Skeletal muscle satellite cell (primary cell): Measurements from ENCODE around the gene ISYNA1.
"Not testable (repeated sequence)": the region's sequence is repeated elsewhere in the genome, so short reads cannot be mapped to it uniquely, and the experiment has no call there.

Source experiments
- H3K27me3 ChIP-seq: 2 replicates; pipeline ENCODE4 v1.7.0; 2013; ENCODE audit warnings: low read length; ENCODE audit not compliant: control insufficient read depth, insufficient read depth
- H3K36me3 ChIP-seq: 2 replicates; pipeline ENCODE4 v1.7.0; 2013; ENCODE audit warnings: mild to moderate bottlenecking, control low read depth, low read length; ENCODE audit not compliant: insufficient read depth
- H3K4me1 ChIP-seq: 2 replicates; pipeline ENCODE4 v1.7.0; 2013; ENCODE audit warnings: low read length; ENCODE audit not compliant: control insufficient read depth, insufficient read depth
- H3K4me2 ChIP-seq: 2 replicates; pipeline ENCODE4 v1.7.0; 2013; ENCODE audit warnings: mild to moderate bottlenecking, low read length
- H3K4me3 ChIP-seq: 2 replicates; pipeline ENCODE4 v1.7.0; 2013; ENCODE audit warnings: low read length
- H3K9ac ChIP-seq: 2 replicates; pipeline ENCODE4 v1.7.0; 2013; ENCODE audit warnings: mild to moderate bottlenecking, low read depth, low read length, moderate library complexity
- H3K9me3 ChIP-seq: replicated peaks from 2 replicates; pipeline ENCODE4 v1.7.0; 2013; ENCODE audit warnings: mild to moderate bottlenecking, control low read depth, low read length

ISYNA1 gene

DNA sequence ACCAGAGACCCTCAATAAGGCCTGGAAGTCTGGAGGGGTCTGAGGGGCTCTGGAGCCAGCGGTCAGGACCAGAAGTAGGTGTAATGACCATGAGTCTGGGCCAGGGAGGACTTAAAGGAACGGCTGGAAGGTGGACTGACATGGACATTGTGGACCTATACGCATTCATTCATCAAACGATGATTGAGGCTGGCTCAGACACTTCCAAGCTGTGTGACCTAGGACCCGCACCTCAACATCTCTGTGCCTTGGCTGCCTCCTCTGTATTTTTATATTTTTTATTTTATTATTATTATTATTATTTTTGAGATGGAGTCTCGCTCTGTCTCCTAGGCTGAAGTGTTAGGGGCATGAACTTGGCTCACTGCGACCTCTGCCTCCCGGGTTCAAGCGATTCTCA, 31.2 kb downstream of the ISYNA1 start:
- Histone ChIP-seq H3K9me3 (no peaks in the 10 kb centered on the region), H3K4me3 (no peak overlapping the region), H3K4me2 (no peak overlapping the region), H3K9ac (no peak overlapping the region), H3K27me3 (no peaks in the 10 kb centered on the region), H3K4me1 (peaks cover 3% of the 10 kb centered on the region), H3K36me3 (no peaks in the 10 kb centered on the region)

DNA sequence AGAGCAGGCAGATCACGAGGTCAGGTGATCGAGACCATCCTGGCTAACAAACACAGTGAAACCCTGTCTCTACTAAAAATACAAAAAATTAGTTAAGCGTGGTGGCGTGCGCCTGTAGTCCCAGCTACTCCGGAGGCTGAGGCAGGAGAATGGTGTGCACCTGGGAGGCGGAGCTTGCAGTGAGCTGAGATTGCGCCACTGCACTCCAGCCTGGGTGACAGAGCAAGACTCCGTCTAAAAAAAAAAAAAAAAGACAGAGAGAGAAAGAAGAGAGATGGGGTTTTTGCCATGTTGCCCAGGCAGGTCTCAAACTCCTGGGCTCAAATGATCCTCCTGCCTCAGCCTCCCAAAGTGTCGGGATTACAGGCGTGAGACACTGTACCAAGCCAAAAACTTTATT, 32.2 kb downstream of the ISYNA1 start:
- not testable (repeated sequence) for H3K36me3 ChIP-seq, H3K9ac ChIP-seq, H3K4me3 ChIP-seq, H3K4me1 ChIP-seq, H3K4me2 ChIP-seq, H3K27me3 ChIP-seq, H3K9me3 ChIP-seq

DNA sequence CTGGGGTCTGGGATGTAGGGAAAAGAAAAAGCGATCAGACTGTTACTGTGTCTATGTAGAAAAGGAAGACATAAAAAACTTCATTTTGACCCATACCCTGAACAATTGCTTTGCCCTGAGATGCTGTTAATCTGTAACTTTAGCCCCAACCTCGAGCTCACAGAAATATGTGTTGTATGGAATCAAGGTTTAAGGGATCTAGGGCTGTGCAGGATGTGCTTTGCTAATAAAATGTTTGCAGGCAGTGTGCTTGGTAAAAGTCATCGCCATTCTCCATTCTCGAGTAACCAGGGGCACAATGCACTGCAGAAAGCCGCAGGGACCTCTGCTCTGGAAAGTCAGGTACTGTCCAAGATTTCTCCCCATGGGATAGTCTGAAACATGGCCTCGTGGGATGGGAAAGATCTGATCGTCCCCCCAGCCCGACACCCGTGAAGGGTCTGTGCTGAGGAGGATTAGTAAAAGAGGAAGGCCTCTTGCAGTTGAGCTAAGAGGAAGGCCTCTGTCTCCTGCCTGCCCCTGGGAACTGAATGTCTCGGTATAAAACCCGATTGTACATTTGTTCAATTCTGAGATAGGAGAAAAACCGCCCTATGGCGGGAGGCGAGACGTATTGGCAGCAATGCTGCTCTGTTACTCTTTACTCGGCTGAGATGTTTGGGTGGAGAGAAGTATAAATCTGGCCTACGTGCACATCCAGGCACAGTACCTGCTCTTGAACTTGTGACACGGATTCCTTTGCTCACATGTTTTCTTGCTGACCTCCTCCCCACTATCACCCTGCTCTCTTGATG, 35.3 kb downstream of the ISYNA1 start:
- H3K4me1 ChIP-seq, H3K4me3 ChIP-seq, H3K27me3 ChIP-seq, H3K9me3 ChIP-seq, H3K9ac ChIP-seq, H3K36me3 ChIP-seq, H3K4me2 ChIP-seq: not testable (repeated sequence)

DNA sequence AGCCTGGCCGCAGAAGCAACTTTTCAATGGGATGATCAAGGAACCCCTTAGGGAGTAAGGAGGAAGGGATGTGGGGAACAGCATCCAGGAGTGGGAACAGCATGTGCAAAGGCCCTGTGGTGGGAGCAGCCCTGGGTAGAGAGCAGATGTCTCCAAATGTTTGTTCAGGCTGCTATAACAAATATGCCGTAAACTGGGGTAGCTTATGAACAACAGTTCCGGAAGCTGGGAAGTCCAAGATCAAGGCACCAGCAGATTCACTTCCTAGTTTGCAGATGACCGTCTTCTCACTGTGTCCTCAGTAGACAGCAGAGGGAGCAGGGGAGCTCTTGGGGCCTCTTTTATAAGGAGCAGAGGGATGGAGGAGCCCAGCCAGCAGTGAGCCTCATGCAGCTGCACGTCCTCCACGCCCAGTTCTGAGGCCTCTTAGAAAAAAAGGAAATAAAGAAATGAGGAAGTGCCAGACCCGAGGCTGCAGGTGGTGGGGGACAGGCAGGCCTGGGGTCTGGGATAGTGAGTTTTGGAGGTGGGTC, 36.3 kb downstream of the ISYNA1 start:
- no peak overlapping the region for H3K9ac ChIP-seq
- no peak overlapping the region for H3K4me2 ChIP-seq
- H3K36me3 ChIP-seq = no peaks in the 10 kb centered on the region
- H3K9me3 ChIP-seq = no peaks in the 10 kb centered on the region
- peaks cover 6% of the 10 kb centered on the region for H3K27me3 ChIP-seq
- H3K4me3 ChIP-seq = no peak overlapping the region
- H3K4me1 ChIP-seq = peaks cover 8% of the 10 kb centered on the region

DNA sequence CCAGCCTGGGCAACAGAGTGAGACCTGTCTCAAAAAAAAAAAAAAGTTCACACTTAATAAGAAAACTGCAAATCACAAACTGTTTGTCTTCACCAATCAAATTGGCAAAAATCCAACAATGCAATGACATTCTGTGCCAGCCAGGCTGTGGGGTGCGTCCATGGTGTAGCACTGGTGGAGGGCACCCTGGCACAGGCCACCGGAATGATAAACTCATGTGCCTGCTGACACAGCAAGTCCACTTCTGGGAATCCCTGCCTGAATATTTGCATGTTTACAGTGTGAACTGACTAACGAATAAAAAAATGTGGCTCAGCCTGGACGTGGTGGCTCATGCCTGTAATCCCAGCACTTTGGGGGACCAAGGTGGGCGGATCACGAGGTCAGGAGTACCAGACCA, 38.9 kb downstream of the ISYNA1 start:
- H3K4me3 ChIP-seq = no peak overlapping the region
- no peak overlapping the region for H3K4me2 ChIP-seq
- peaks cover 13% of the 10 kb centered on the region for H3K27me3 ChIP-seq
- no peak overlapping the region for H3K9ac ChIP-seq
- H3K4me1 ChIP-seq = peaks cover 13% of the 10 kb centered on the region
- H3K9me3 ChIP-seq = no peaks in the 10 kb centered on the region
- H3K36me3 ChIP-seq = no peaks in the 10 kb centered on the region

DNA sequence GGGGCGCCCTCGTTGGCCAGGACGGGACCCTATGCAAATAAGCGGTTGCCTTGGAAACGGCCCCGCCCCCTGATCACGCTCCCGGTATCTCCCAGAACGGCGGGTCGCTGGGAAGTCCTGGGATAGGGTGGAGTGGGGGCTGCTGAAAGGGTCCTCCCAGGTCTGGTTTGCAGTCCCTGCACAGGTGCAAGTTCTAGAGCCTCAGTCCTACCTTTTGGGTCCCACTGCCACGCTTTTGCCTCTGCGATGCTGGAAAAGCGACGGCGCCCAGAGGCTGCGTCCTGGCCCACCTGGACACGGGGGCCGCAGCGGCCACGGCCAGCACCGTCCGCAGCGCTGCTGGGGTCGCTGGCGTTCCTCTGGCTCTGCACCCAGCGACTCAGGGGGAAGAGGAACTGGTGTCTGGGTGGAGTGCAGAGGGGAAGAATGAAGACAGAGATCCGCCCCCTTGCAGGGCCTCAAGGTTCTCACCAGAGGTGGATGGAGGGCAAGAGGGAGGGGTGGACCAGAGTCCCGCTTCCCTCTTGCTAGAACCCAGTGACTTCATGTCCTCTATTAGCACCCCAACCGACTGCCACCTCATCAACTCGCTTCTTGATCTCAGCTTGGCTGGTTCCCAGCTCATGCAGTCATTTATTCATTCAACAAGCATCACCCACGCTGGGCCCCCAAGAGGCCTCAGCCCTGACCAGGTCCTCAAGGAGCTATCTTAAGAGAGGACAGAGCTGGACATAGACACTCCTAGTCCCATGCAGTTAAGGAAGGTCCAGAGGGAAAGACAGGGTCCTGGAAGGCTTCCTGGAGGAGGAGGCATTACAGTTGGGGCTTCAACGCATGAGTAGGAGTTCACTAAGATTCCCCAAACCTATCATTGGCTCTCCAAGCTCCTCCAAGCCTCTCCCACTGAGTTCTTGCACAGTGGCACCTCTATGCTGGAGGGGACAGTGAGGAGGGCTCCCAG, 40.4 kb downstream of the ISYNA1 start, which contains the start of gene LRRC25:
TSS of gene LRRC25 (minus strand) at position 381 of the 961 bp plus-strand sequence. CDS start 659 bp downstream, outside the sequence.
- no peak within 1 kb of the TSS for H3K4me2 ChIP-seq
- H3K9me3 ChIP-seq = no peaks in the 10 kb centered on the region
- peaks cover 13% of the 10 kb centered on the region for H3K27me3 ChIP-seq
- H3K4me1 ChIP-seq = peaks cover 13% of the 10 kb centered on the region
- H3K9ac ChIP-seq = no peak within 1 kb of the TSS
- no peaks in the 10 kb centered on the region for H3K36me3 ChIP-seq
- H3K4me3 ChIP-seq = no peak within 1 kb of the TSS

GRCh38 chr19:18396471-18397241, 41.3 kb downstream of the ISYNA1 start:
- Histone ChIP-seq H3K27me3 (peaks cover 13% of the 10 kb centered on the region), H3K4me3 (no peak overlapping the region), H3K4me1 (peaks cover 13% of the 10 kb centered on the region), H3K9me3 (no peaks in the 10 kb centered on the region), H3K9ac (no peak overlapping the region), H3K36me3 (no peaks in the 10 kb centered on the region), H3K4me2 (no peak overlapping the region)

GRCh38 chr19:18393836-18394235, 44.1 kb downstream of the ISYNA1 start:
- Histone ChIP-seq H3K9ac (no peak overlapping the region), H3K27me3 (peaks cover 13% of the 10 kb centered on the region), H3K9me3 (no peaks in the 10 kb centered on the region), H3K4me1 (peaks cover 10% of the 10 kb centered on the region), H3K36me3 (peaks cover 12% of the 10 kb centered on the region), H3K4me3 (no peak overlapping the region), H3K4me2 (no peak overlapping the region)

GRCh38 chr19:18392926-18393325, 45.0 kb downstream of the ISYNA1 start:
- no peak overlapping the region for H3K4me2 ChIP-seq
- H3K9ac ChIP-seq = no peak overlapping the region
- H3K9me3 ChIP-seq = no peaks in the 10 kb centered on the region
- H3K4me1 ChIP-seq = peaks cover 16% of the 10 kb centered on the region
- H3K27me3 ChIP-seq = peaks cover 13% of the 10 kb centered on the region
- peaks cover 16% of the 10 kb centered on the region for H3K36me3 ChIP-seq
- no peak overlapping the region for H3K4me3 ChIP-seq

DNA sequence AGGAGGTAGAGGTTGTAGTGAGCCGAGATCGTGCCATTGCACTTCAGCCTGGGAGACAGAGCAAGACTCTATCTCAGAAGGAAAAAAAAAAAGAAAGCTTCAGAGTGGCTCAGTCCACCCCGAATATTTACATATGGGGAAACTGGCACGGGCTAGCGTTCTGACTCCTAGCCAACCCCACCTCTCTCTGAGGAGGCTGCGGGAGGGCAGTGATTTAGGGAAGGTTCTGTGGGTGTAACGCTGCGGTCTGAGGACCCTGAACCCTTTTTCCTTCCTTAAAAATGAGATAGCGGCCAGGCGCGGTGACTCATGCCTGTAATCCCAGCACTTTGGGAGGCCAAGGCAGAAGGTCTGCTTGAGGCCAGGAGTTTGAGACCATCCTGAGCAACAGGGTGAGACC, 45.5 kb downstream of the ISYNA1 start:
- peaks cover 20% of the 10 kb centered on the region for H3K4me1 ChIP-seq
- peaks cover 16% of the 10 kb centered on the region for H3K36me3 ChIP-seq
- no peak overlapping the region for H3K9ac ChIP-seq
- H3K4me2 ChIP-seq = no peak overlapping the region
- no peaks in the 10 kb centered on the region for H3K9me3 ChIP-seq
- peaks cover 13% of the 10 kb centered on the region for H3K27me3 ChIP-seq
- H3K4me3 ChIP-seq = no peak overlapping the region
